ENCODE measurements around the gene NKX3-2.

DNA sequence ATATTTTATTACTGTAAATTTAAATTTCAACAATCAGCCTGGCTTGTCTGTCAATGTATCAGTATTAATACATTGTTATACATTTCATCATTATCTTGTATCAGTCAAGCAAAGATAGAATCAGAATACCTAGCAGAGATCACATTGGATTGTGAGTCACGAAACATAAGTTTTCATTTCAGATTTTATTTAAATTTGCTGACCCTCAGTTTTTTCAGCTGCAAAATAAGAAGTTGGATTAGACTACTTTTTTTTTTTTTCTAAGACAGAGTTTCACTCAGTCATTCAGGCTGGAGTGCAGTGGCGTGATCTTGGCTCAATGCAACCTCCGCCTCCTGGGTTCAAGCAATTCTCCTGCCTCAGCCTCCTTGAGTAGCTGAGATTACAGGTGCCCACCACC, 33.4 kb upstream of the NKX3-2 start:
- TF ChIP-seq CTCF (IDR thresholded peaks at IDR 0.05; ENCODE audit: control extremely low read depth in 1 of 3, insufficient read depth in 1 of 3, low read depth in 1 of 3, low read length in 3 of 3) (no peak), MAFK (IDR thresholded peaks at IDR 0.05; ENCODE audit: low read depth, low read length) (no peak), POLR2A (IDR thresholded peaks at IDR 0.05; ENCODE audit: control extremely low read depth in 1 of 2, low read depth in 2 of 2, low read length in 2 of 2) (no peak), YY1 (IDR thresholded peaks at IDR 0.05; ENCODE audit: low read depth, low read length) (no peak), CEBPB (IDR thresholded peaks at IDR 0.05; ENCODE audit: low read depth, low read length) (no peak)
- TF ChIP-seq, protein P1, sequence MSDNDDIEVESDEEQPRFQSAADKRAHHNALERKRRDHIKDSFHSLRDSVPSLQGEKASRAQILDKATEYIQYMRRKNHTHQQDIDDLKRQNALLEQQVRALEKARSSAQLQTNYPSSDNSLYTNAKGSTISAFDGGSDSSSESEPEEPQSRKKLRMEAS (IDR thresholded peaks at IDR 0.05) = no peak

Data from H1 (cell line).